ENCODE data around the gene NUBPL.
"Not testable (repeated sequence)": the region's sequence is repeated elsewhere in the genome, so short reads cannot be mapped to it uniquely, and the experiment has no call there.

The NUBPL gene

DNA sequence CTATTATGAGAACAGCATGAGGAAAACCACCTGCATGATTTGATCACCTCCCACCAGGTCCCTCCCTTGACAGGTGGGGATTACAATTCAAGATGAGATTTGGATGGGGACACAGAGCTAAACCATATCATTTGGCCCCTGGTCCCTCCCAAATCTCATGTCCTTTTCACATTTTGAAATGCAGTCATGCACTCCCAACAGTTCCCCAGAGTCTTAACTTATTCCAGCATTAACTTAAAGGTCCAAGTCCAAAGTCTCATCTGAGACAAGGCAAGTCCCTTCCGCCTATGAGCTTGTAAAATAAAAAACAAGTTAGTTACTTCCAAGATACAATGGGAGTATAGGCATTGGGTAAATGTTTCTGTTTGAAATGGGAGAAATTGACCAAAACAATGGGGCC is 189.8 kb downstream of the NUBPL start:
- not testable (repeated sequence) for DNase-seq

DNA sequence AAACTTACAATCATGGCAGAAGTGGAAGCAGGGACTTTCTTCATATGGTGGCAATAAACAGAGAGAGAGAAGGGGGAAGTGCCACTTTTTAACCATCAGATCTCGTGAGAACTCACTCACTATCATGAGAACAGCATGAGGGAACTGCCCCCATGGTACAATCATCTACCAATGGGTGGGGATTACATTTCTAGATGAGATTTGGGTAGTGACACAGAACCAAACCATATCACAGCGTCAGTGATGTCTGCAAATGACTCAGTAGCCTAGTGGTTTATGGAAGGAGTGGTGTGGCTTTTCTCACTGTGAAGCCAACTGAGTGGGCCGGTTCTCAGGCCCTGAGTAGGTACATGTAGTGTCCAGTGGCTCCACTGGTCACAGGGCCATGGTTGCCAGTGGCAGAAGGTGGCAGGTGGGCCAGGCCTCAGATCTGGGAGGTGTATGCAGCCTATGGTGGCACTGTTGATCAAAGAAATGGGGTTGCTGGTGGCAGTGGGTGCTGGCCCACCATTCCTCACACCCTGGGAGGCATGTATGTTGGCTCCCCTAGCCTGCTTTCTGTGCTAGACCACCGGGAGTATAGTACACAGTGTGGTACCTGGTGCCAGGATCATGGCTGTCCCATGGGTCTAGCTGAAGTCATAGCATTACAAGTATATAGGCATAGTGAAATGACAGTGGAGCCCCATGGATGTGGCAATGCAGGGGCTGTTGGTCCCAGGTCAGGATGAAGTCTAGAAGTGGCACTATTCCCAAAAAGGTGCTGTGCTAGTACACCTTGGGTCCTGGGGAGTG is 191.9 kb downstream of the NUBPL start:
- DNase-seq: no peak

DNA sequence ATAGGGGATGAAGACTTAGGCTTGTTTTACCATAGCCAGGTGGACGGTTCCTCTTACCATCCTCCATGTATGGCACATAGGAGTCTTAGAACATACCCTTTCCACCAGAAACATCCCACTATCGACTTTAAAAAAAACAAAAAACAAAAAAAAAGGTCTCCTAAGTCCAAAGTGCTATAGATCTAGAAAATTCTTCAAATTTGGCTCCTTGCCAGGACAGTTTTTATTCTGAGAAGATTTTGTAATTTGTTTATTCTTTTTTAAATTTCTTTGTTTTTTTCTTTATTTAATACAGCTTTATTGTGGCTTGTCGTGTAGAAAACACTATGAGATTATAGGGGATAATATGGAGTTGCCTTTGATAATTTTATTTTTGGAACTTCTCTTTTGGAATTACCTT is 197.7 kb downstream of the NUBPL start:
- no peak for DNase-seq

DNA sequence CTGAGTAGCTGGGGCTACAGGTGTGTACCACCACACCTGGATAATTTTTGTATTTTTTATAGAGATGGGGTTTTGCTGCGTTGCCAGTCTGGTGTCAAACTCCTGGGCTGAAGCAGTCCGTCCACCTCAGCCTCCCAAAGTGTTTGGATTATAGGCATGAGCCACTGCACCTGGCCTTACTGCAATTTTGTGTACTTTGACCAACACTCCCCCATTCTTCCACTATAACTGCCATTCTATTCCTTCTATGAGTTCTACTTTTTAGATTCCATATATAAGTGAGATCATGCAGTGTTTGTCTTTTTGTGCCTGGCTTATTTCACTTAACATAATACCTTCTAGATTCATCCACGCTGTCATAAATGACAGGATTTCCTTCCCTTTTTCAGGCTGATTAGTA is 199.1 kb downstream of the NUBPL start:
- DNase-seq: no peak

DNA sequence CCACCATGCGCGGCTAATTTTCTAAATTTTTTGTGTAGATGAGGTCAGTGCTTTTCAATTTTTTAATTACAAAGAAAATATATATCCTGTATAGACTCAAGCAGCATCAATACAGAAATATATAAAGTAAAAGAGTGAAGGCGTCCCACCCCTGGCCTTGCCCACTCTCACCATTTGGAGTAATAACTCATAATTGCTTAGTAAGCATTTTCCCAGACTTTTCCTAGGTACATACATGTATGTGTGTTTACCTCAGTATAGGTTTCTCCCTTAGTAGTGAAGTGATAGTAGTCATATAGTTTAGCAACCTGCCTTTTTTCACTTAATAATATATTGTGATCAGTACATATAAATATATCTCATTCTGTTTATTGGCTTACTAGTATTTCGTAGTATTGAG is 200.1 kb downstream of the NUBPL start:
- DNase-seq: no peak

DNA sequence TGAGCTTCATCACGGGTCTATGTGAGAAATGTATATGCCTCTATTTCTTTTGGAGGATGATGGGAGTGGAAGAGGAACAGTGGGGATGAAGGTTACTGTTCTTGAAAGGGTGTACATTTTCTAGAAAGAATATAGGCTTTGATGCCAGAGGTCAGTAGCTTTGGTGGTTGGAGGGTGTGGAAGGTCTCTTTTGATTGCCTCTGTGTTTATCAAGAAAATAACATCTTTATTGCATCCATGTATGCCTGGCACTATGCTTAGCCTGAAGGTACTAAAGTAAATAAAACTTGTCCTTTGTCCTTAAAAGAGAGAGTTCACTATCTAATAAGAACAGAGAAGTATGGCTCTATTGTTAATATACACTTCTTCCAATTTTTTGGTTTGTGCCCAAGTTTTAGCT is 201.8 kb downstream of the NUBPL start:
- no peak for DNase-seq

DNA sequence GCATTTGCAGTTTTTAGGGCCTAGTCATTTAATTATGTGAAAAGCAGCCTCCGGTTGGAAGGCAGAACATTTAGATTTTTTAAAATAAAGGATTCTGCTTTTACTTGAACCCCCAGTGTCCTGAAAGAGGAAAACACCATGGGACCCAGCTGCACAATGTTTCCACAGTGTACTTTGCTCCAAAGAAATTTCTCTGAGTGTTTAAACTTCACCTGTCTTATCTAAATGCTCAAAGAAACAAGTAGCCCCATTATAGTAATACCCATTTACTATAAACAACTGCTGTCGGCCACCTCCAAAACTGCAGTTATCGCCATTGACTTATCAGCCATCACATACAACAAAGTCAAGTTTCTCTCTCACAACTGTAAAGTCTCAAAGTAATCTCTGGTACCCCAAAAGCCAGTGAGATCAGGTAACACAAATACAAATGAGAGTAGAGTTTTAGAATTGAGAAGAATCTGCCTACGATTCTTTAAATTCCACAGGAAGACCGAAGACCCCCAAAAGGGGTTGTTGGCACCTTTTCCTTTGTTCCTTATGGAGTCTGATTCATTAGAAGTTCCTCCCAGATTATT is 205.2 kb downstream of the NUBPL start:
- no peak for DNase-seq

DNA sequence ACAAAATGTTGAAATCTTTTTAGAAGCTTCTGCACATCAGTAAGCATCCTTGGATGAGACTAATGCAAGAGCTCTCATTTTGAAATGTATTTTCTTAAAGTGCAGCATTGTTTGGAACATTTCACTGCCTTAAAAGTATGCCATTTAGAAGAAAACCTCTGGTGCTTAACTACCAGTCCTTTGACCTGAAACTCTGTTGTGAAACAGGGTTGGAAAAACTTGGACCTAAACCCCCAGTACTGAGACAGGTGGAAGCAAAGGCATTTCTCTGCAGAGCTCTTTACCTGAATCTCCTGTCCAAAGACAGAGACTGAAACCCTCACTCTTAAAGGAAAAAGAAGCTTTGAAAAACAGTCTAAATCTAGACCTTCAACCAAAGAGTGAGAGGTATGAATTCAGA is 207.2 kb downstream of the NUBPL start:
- DNase-seq: no peak

DNA sequence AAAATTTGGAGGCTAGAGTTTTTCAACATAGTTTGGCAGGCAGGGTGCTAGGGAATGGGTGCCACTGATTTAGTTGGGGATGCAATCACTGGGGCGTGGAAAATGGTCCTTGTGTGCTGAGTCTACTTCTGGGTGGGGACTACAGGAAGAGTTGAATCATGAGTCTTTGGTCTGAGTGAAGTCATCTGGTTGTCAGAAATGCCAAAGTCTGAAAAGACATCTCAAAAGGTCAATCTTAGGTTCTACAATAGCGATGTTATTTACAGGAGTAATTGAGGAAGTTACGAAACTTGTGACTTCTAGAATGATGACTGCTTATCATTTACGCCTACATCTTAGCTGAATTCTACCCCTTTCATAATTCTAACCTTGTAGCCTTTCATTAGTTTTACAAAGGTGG is 209.1 kb downstream of the NUBPL start:
- no peak for DNase-seq

DNA sequence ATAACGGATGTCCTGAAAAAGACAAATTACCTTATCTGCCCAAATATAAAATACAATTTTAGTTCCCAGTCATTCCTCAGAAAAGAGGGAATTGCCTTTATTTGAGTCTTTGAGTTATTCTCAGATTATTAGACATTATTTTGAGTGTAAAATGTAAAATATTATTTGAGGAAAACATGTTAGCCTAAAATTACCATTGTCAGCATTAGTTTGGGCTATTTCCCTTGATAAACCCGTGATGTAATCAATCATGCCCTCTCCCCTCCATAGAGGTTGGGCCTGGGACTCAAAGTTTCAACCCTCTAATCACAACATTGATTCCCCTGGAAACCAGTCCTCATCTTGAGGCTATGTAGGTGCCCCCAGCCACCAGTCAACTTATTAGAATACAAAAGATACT is 213.4 kb downstream of the NUBPL start:
- DNase-seq: no peak

DNA sequence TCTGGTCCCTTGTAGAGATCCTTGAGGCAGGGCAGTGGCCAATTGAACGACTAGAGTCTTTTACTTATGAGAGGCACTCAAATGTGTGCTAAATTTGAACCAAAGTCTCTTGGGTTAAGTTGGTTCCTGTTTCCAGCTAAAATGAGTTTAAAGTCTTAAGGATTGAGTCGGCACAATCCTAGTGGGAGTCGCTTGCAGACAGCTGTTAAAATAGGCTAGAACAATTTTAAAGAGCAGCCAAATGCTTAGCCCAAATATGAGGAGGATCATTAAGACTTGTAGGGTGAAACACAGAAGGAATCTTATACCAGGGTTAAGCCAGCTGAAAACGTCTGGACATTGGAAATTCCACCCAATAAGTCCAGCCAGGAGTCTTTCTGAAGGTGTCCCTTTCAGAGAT is 216.1 kb downstream of the NUBPL start:
- no peak for DNase-seq

DNA sequence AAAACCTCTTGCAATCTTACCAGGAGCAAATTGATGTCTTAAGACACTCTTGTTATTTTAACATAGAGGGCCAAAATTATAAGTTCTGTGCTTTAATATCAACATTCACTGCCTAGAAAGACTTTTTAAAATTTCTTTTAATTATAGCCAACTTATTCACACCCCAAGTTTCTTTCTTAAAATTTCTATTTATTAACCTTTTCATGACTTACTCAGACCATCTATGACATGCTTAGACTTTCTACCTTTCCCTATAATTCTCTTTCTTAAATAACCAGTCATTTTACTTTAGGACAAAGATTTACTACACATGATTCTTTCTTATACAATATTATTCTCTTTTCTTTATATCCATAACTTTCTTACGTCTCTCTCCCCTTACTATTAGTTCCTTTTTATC is 220.4 kb downstream of the NUBPL start:
- no peak for DNase-seq

DNA sequence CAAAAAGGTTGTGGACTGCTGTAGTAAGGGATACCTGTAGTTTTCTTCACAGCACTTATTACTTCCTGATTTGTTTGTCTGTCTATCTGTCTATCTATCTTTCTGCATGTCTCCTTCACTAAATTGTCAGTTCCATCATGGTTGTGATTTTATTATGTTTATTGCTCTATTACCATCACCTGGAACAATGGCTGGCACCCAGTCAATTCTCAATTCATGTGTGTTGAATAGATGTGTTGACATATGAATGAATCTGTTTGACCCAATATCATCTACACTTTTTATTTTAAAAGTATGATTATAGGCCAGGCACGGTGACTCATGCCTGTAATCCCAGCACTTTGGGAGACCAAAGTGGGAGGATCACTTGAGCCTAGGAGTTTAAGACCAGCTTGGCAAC is 224.4 kb downstream of the NUBPL start:
- no peak for DNase-seq

DNA sequence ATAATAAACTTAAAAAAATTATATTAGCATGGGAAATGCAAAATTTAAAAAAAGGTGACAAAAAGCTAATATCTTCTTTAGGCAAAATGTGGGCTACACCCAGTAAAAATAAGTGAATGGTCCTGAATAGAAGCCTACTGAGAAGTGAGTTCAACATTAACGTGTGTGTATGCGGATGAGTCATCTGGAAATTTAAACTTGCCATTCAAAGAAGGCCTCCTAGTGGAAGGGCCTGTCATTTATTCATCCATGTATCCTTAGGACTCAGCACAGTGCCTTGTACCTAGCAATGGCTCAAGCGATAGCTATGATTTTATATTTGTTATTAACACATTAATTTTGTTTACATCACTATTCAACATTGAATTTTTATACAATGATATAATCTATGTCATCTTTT is 226.2 kb downstream of the NUBPL start:
- DNase-seq: no peak

DNA sequence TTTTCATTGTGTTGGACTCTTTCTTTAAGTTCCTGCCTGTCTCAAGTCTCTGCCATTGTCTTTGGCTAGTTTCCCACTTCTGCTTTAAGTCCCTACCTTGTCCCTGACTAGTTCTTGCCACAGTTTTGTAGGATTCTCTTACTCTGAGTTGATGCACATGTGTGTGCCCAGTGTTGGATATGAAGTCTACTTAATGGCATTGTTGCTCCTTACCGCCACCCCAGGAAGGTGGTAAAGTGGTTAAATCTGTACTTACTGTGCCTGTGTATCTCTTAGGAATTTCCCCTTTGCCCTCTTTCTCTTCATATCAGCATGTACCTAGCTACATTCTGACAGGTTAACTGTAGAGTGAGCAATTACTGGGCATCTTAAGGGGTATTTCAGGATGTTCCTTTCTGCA is 227.1 kb downstream of the NUBPL start:
- no peak for DNase-seq

DNA sequence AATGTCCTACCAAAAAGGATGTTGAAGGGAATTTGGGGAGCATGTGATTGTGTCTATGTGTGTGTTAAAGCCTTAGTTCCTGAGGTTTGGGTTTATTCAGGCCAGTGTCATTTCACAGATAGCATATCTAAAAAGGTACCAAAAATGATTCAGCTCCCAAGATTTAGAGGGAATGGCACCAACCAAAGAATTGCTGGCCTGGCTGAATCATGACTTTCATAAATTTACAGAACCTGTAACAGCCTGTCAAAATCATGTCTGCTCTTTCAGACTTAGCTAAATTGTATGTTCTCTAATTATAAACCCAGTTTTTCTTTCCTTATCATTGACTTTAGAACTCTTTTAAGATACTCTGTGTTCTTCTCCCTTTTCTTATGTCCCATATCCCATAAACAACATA is 231.5 kb downstream of the NUBPL start:
- DNase-seq: no peak

DNA sequence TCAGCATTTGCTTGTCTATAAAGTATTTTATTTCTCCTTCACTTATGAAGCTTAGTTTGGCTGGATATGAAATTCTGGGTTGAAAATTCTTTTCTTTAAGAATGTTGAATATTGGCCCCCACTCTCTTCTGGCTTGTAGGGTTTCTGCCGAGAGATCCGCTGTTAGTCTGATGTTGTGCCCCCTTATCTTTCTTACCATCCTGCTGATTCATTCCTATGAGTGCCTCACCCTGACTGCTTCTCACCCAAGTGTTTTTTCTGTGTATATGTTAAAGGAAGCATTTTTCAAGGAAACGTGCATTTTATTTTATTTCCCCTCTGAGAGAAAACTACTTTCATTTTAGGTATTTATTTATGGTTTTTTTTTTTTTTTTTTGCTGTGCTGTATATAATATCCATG is 236.7 kb downstream of the NUBPL start:
- DNase-seq: not testable (repeated sequence)

DNA sequence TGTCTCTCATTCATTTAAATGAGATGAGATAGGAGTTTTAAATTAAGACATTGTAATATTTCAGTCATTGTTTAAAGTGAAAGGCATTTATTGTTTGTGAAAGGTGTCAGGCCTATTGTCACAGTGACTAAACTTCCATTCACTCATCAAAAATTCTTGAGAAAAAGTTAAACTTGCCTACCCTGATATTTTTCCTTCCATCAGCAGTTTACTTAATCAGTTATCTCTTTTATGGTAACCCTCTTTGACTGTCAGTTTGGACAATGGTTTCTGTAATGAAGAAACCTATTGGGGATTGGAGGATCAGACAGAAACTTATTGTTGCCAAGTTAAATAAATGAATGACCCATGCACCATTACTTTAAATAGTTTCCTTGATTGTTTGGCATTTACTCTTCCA is 241.6 kb downstream of the NUBPL start:
- DNase-seq: no peak

DNA sequence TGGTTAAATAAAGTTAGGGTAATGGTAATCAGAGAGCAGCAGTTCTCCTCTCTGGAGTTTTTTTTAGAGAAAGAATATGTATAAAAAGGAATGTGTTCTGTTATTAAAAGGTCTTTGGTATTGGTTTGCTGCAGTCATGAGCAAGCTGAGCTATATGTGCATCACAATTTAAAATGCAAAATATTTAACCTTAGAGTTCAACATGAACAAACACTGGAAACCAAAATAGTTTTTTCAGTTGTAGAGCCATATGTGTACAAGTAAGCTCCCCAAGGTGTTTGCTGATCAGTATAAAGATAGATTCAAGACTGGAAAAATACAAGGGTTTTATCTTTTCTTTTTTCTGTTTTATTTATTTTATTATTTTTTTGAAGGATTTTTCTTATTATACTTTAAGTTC is 245.0 kb downstream of the NUBPL start:
- DNase-seq: no peak

DNA sequence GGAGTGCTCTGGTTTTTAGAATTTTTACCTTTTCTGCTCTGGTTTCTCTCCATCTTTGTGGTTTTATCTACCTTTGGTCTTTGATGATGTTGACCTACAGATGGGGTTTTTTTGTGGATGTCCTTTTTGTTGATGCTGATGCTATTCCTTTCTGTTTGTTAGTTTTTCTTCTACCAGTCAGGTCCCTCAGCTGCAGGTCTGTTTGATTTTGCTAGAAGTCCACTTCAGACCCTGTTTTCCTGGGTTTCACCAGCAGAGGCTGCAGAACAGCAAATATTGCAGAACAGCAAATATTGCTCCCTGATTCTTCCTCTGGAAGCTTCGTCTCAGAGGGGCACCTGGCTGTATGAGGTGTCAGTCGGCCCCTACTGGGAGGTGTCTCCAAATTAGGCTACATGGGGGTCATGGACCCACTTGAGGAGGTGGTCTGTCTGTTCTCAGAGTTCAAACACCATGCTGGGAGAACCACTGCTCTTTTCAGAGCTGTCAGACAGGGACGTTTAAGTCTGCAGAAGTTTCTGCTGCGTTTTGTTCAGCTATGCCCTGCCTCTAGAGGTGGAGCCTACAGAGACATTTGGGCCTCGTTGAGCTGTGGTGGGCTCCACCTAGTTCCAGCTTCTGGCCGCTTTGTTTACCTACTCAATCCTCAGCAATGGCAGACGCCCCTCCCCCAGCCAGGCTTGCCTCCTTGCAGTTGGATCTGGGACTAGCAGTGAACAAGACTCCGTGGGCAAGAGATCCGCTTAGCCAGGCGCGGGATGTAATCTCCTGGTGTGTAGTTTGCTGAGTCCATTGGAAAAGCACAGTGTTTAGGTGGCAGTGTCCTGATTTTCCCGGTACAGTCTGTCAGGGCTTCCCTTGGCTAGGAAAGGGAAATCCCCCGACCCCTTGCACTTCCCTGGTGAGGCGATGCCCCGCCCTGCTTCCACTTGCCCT is 250.8 kb downstream of the NUBPL start:
- DNase-seq: not testable (repeated sequence)

DNA sequence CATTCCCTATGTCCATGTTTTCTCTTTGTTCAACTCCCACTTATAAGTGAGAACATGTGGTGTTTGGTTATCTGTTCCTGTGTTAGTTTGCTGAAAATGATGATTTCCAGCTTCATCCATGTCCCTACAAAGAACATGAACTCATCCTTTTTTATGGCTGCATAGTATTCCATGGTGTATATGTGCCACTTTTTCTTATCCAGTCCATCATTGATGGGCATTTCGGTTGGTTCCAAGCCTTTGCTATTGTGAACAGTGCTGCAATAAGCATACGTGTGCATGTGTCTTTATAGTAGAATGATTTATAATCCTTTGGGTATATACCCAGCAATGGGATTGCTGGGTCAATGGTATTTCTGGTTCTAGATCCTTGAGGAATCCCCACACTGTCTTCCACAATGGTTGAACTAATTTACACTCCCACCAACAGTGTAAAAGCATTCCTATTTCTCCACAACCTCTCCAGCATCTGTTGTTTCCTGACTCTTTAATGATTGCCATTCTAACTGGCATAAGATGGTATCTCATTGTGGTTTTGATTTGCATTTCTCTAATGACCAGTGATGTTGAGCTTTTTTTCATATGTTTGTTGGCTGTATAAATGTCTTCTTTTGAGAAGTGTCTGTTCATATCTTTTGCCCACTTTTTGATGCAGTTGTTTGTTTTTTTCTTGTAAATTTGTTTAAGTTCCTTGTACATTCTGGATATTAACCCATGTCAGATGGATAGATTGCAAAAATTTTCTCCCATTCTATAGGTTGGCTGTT is 252.7 kb downstream of the NUBPL start:
- not testable (repeated sequence) for DNase-seq

DNA sequence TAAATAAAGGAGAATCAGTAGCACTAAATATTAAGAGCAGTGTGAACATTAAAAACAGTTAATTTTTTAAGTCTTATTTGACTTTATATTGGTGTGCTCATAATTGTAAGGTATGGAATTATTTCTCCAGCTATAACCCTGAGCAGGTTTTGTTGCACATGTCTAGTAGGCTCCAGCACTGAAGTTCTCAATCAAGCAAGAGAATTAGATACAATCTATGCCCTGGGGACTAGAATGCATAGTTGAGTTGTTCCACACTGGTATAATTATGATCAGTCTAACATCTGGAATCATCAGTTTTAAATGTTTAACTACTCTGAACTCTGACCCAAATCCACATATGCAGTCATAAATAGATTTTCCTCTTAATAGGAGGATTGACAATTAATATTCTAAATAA is 258.1 kb downstream of the NUBPL start:
- DNase-seq: no peak

DNA sequence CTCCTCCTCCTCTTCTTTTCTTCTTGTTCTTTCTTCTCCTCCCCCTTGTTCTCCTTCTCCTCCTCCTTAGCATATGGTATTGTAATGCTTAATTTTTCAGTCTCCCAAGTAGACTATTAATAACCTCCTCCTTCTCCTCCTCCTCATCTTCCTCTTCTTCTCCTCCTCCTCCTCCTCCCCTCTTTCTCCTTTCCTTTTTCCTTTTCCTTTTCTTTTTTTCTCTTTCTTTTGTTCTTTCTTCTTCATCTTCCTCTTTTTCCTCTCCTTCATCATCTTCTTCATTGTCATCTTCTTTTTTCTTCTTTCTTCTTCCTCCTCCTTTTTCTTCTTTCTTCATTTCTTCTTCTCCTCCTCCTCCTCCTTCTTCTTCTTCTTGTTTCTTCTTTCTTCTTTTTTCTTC is 264.3 kb downstream of the NUBPL start:
- DNase-seq: no peak

Data from activated T-cell treated with anti-CD3 and anti-CD28 coated beads for 4 hours (primary cell).